Fibroblast of gingiva (primary cell): ENCODE results near the gene SKA1.
"Not testable (repeated sequence)": the region's sequence is repeated elsewhere in the genome, so short reads cannot be mapped to it uniquely, and the experiment has no call there.

Experiments
- DNase-seq: peaks from one replicate; pipeline ENCODE4 v3.0.0-alpha.2; 2011; ENCODE audit warnings: low read depth

SKA1 gene

GRCh38 chr18:50429207-50429948, 54.5 kb downstream of the SKA1 start:
- DNase-seq, result no peak

- DNase-seq, result no peak
Measured at GRCh38 chr18:50432915-50433314, 58.1 kb downstream of the SKA1 start.

DNA sequence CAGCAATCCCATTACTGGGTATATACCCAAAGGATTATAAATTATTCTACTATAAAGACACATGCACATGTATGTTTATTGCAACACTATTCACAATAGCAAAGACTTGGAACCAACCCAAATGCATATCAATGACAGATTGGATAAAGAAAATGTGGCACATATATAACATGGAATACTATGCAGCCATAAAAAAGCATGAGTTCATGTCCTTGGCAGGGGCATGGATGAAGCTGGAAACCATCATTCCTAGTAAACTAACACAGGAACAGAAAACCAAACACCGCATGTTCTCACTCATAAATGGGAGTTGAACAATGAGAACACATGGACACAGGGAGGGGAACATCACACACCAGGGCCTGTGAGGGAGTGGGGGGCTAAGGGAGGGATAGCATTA, 61.9 kb downstream of the SKA1 start:
- not testable (repeated sequence) for DNase-seq

DNA sequence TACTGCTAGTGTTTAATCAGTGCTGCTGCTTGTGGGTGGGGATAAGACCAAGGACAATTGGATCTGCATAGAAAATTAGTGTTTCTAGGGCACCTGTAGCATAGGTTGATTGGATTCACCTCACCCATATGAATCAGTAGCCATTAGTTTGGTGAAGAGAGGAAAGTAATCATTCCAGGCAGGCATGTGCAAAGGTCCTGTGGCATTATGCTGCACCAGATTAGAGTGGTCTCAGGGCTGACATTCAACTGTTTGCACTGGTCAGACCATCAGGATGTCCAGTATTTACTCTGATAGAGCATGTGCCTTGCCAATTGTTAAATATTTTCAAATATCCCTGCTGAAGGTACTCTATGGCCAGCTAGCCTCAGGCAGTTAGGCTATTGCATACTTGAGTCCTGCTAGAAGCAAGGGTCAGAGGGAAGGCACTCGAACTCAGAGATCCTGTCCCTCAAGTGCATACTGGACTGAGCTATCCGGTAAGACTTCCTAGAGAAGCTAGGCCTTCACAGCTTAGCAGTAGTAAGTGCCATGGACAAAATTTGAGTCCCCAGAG, 64.7 kb downstream of the SKA1 start:
- DNase-seq, result no peak

DNA sequence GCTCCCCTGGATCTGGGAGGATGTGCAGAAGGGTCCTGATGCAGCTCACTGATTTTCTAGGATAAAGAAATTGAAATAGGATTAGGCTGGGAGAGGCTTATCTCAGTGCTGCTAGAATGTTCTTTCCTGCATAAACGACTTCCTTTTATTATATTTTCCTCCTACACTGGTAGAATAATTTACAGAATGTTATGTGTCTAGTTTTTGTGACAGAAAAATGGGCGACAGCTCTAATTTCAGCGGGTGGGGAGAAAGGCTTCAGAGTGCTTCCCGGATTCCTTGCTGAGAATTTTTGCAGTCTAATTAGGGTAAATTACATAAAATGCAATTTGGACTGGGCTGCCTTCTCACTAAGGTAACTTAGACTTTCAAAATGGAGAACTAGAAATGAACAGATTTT, 66.2 kb downstream of the SKA1 start:
- DNase-seq, result no peak

- no peak for DNase-seq
Measured at GRCh38 chr18:50441501-50441900, 66.7 kb downstream of the SKA1 start.
